T-helper 1 cell (primary cell): ENCODE results near the gene RIC8B.
"Not testable (repeated sequence)": the region's sequence is repeated elsewhere in the genome, so short reads cannot be mapped to it uniquely, and the experiment has no call there.

Experiments
- DNase-seq, 5 donors: peaks; one replicate each; pipeline ENCODE4 v3.0.0-alpha.2; 2012 to 2020

Gene RIC8B

GRCh38 chr12:106910202-106910601, 135.7 kb downstream of the RIC8B start:
- peak in 1 of 5 donors; percentile 13 for DNase-seq

GRCh38 chr12:106911581-106911980, 137.1 kb downstream of the RIC8B start:
- no peak for DNase-seq

- no peak for DNase-seq
Measured at GRCh38 chr12:106913456-106913855, 139.0 kb downstream of the RIC8B start.

- DNase-seq, result peak in 1 of 5 donors; percentile 66
Measured at GRCh38 chr12:106914796-106915634, 140.5 kb downstream of the RIC8B start.

GRCh38 chr12:106915635-106916026, 141.1 kb downstream of the RIC8B start:
- no peak for DNase-seq

- DNase-seq, result no peak
Measured at GRCh38 chr12:106917503-106917902, 143.0 kb downstream of the RIC8B start.

GRCh38 chr12:106918746-106919145, 144.3 kb downstream of the RIC8B start:
- DNase-seq, result no peak

GRCh38 chr12:106919910-106920544, 145.5 kb downstream of the RIC8B start:
- DNase-seq, result peak in 2 of 5 donors; percentile 19 to 24

GRCh38 chr12:106921976-106922375, 147.5 kb downstream of the RIC8B start:
- not testable (repeated sequence) for DNase-seq

- not testable (repeated sequence) for DNase-seq
Measured at GRCh38 chr12:106923594-106923993, 149.1 kb downstream of the RIC8B start.

GRCh38 chr12:106924268-106924861, 149.9 kb downstream of the RIC8B start:
- no peak for DNase-seq

GRCh38 chr12:106926657-106927056, 152.2 kb downstream of the RIC8B start:
- DNase-seq, result no peak

- DNase-seq, result no peak
Measured at GRCh38 chr12:106934277-106934676, 159.8 kb downstream of the RIC8B start.
